ENCODE measurements around the gene CYP3A7. TPM values are rescaled to one million over a fixed set of nuclear protein-coding genes. Genes with fewer than 3 reads are reported as not detected.

The CYP3A7 gene
- total RNA-seq, 1 donor from 2014 or later, result not detected

GRCh38 chr7:99733448-99733847 lies 1.5 kb downstream of the CYP3A7 start:
- Histone ChIP-seq H3K27me3 (ENCODE audit: control insufficient read depth, insufficient read depth, low read length) (no peaks in the 10 kb centered on the region), H3K4me3 (ENCODE audit: low read depth, low read length) (no peak overlapping the region), H3K36me3 (ENCODE audit: control insufficient read depth, insufficient read depth, low read length) (no peaks in the 10 kb centered on the region)
- DNase-seq (ENCODE audit: low read depth), result no peak
- FAIRE-seq, result no peak
- no peak for TF ChIP-seq CTCF (IDR thresholded peaks at IDR 0.05; ENCODE audit: insufficient read depth, low read length, severe bottlenecking)

- FAIRE-seq, result no peak
- no peak overlapping the region for H3K4me3 ChIP-seq (ENCODE audit: low read depth, low read length)
- no peak for DNase-seq (ENCODE audit: low read depth)
- no peaks in the 10 kb centered on the region for H3K36me3 ChIP-seq (ENCODE audit: control insufficient read depth, insufficient read depth, low read length)
- no peaks in the 10 kb centered on the region for H3K27me3 ChIP-seq (ENCODE audit: control insufficient read depth, insufficient read depth, low read length)
- TF ChIP-seq CTCF (IDR thresholded peaks at IDR 0.05; ENCODE audit: insufficient read depth, low read length, severe bottlenecking), result no peak
Observed at GRCh38 chr7:99733003-99733402, 2.0 kb downstream of the CYP3A7 start.

GRCh38 chr7:99731638-99732374 lies 3.2 kb downstream of the CYP3A7 start:
- DNase-seq (ENCODE audit: low read depth) (no peak), FAIRE-seq (no peak)
- H3K4me3 ChIP-seq (ENCODE audit: low read depth, low read length), result no peak overlapping the region
- no peaks in the 10 kb centered on the region for H3K36me3 ChIP-seq (ENCODE audit: control insufficient read depth, insufficient read depth, low read length)
- H3K27me3 ChIP-seq (ENCODE audit: control insufficient read depth, insufficient read depth, low read length), result no peaks in the 10 kb centered on the region
- TF ChIP-seq CTCF (IDR thresholded peaks at IDR 0.05; ENCODE audit: insufficient read depth, low read length, severe bottlenecking), result no peak

- no peak for FAIRE-seq
- Histone ChIP-seq H3K4me3 (ENCODE audit: low read depth, low read length) (no peak overlapping the region), H3K36me3 (ENCODE audit: control insufficient read depth, insufficient read depth, low read length) (no peaks in the 10 kb centered on the region), H3K27me3 (ENCODE audit: control insufficient read depth, insufficient read depth, low read length) (no peaks in the 10 kb centered on the region)
- no peak for DNase-seq (ENCODE audit: low read depth)
- TF ChIP-seq CTCF (IDR thresholded peaks at IDR 0.05; ENCODE audit: insufficient read depth, low read length, severe bottlenecking), result no peak
Observed at GRCh38 chr7:99730992-99731391, 4.0 kb downstream of the CYP3A7 start.

GRCh38 chr7:99730238-99730810 lies 4.7 kb downstream of the CYP3A7 start:
- FAIRE-seq (no peak), DNase-seq (ENCODE audit: low read depth) (no peak)
- no peaks in the 10 kb centered on the region for H3K27me3 ChIP-seq (ENCODE audit: control insufficient read depth, insufficient read depth, low read length)
- H3K4me3 ChIP-seq (ENCODE audit: low read depth, low read length), result no peak overlapping the region
- H3K36me3 ChIP-seq (ENCODE audit: control insufficient read depth, insufficient read depth, low read length), result no peaks in the 10 kb centered on the region
- TF ChIP-seq CTCF (IDR thresholded peaks at IDR 0.05; ENCODE audit: insufficient read depth, low read length, severe bottlenecking), result no peak
